HUES48 (cell line): ENCODE results near the gene ABCF2.

Experiments used
- H3K27ac ChIP-seq: one replicate; pipeline ENCODE4 v1.7.0; 2013; ENCODE audit warnings: low read depth, low read length, inconsistent platforms
- H3K27me3 ChIP-seq: 2 replicates; pipeline ENCODE4 v1.6.1; 2013; ENCODE audit warnings: mild to moderate bottlenecking, low read length; ENCODE audit not compliant: control insufficient read depth, insufficient read depth
- H3K36me3 ChIP-seq: 2 replicates; pipeline ENCODE4 v1.6.1; 2013; ENCODE audit warnings: low read length; ENCODE audit not compliant: control insufficient read depth, insufficient read depth
- H3K4me1 ChIP-seq: 2 replicates; pipeline ENCODE4 v1.6.1; 2013; ENCODE audit warnings: mild to moderate bottlenecking, low read length; ENCODE audit not compliant: control insufficient read depth, insufficient read depth
- H3K4me3 ChIP-seq: 2 replicates; pipeline ENCODE4 v1.5.1; 2013; ENCODE audit warnings: mild to moderate bottlenecking, low read depth, low read length
- H3K9ac ChIP-seq: 2 replicates; pipeline ENCODE4 v1.6.1; 2013; ENCODE audit warnings: mild to moderate bottlenecking, low read depth, low read length, moderate library complexity
- H3K9me3 ChIP-seq: 2 replicates; pipeline ENCODE4 v1.6.1; 2013; ENCODE audit warnings: low read length; ENCODE audit not compliant: control insufficient read depth, insufficient read depth

Gene ABCF2

DNA sequence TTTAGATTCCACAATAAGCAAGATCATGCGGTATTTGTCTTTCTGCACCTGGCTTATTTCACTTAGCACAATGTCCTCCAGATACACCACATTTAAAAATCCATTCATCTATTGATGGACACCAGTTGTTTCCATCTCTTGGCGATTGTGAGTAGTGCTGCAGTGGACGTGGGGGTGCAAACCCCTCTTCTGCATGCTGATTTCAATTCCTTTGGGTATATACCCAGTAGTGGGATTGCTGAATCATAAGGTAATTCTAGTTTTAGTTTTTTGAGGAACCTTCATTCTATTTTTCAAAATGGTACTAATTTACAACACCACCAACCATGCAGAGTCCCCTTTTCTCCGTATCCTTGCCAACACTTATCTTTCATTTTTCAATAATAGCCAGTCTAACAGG is 38.0 kb downstream of the ABCF2 start:
- H3K4me1 ChIP-seq: no peaks in the 10 kb centered on the region
- H3K9me3 ChIP-seq: no peaks in the 10 kb centered on the region
- H3K4me3 ChIP-seq: no peak overlapping the region
- no peaks in the 10 kb centered on the region for H3K36me3 ChIP-seq
- no peak overlapping the region for H3K9ac ChIP-seq
- no peaks in the 10 kb centered on the region; the same call in 1 of the 2 replicates for H3K27me3 ChIP-seq
- H3K27ac ChIP-seq: no peak overlapping the region

DNA sequence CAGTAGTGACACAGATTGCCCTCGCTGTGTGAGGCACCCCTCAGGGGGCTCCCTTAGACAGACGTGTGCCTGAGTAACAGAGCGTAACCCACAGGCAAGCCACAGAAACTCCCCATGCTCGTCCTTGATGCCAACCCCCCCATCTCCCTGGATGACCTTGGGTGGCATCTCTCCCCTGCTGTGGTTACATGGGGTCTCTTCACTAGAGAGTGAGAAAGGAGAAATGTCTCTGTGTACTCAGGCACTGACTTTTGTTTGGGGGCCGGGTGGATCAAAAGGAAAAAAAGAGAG is 38.8 kb downstream of the ABCF2 start:
- H3K27ac ChIP-seq: no peak overlapping the region
- H3K27me3 ChIP-seq: no peaks in the 10 kb centered on the region; the same call in 1 of the 2 replicates
- no peak overlapping the region for H3K4me3 ChIP-seq
- no peaks in the 10 kb centered on the region for H3K36me3 ChIP-seq
- H3K9ac ChIP-seq: no peak overlapping the region
- no peaks in the 10 kb centered on the region for H3K4me1 ChIP-seq
- no peaks in the 10 kb centered on the region for H3K9me3 ChIP-seq

DNA sequence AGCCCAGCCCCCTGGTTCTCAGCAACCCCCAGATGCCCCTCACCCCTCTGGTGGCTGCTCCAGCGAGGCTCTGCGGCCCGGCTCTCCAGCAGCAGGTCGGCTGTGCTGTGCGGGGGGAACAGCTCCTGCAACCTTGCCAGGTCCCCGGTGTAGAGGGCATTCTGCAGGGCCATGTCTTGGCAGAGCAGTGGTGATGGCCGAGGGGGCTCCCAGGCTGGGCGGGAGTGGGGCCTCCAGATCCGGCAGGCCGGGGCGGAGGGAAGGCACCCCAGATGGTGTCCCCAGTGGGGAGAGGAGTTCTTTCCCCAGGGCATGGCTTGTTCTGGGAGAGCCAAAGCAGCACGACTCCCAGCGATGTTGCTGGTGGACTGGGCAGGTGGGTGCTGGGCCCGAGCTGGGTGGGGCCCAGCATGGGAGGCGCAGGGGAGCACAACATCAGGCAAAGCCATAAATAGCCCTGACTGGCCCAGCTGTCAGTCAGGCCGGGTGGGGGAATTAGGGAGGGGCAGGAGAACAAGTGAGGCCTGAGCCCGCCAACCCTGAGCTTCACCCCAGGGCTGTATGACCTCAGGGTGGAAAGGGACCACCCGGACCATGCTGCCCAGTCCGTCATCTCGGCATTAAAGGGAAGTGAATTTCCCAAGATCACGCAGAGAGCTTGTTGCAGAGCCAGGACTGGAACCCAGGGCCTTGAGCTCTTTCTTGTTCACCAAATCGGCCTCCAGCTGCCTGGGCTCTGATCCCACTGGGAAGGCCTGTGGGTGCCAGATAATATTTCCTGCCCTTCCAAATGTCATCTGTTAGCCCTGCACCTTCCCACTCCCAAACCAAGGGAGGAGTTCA is 39.4 kb downstream of the ABCF2 start:
- Histone ChIP-seq H3K27ac (no peak overlapping the region), H3K4me3 (no peak overlapping the region), H3K27me3 (no peaks in the 10 kb centered on the region; the same call in 1 of the 2 replicates), H3K9ac (no peak overlapping the region), H3K36me3 (no peaks in the 10 kb centered on the region), H3K9me3 (no peaks in the 10 kb centered on the region), H3K4me1 (no peaks in the 10 kb centered on the region)

DNA sequence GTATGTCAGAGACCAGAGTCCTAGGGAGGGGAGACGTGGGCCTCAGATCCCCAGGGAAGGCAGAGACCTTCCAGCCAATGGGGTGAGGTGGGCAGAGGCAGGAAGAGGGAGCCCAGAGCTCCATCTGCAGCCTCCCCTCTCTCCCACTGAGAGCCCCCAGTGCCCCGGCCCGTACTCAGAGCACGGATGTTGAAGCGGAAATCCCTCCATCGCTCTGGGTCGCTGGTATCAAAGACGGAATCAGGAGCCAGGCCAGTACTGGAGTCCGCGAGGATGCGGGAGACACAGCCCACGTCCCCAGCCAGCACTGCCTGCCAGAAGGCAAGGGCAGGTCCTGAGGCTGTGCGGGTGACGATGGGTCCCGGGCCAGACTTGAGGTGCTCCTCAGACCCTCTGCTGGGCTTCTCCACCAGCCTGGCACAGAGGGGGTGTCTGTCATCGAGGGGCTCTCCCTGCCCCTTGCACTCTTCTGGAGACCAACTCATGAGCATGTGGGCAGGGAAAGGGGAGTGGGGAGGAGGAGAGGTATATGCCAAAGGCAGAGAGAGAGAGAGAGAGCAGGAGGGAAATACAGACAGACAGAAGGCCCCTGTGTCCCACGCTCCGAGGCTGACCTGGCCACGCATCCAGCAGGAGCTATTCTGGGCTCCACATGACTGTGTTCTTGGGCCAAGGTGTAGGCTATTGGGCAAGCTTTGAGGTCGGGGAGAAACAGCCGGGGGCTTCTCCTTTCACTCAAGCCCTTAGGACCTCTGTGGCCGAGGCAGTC is 40.2 kb downstream of the ABCF2 start, which contains the start of gene ASB10:
ASB10 (minus strand) TSS at position 611 of the 769 bp plus-strand sequence; CDS start at position 491, 120 bp downstream.
- H3K4me1 ChIP-seq: no peaks in the 10 kb centered on the region
- H3K27me3 ChIP-seq: no peaks in the 10 kb centered on the region; the same call in 1 of the 2 replicates
- H3K36me3 ChIP-seq: no peaks in the 10 kb centered on the region
- H3K9ac ChIP-seq: no peak within 1 kb of the TSS
- H3K4me3 ChIP-seq: no peak within 1 kb of the TSS
- H3K27ac ChIP-seq: no peak within 1 kb of the TSS
- no peaks in the 10 kb centered on the region for H3K9me3 ChIP-seq

DNA sequence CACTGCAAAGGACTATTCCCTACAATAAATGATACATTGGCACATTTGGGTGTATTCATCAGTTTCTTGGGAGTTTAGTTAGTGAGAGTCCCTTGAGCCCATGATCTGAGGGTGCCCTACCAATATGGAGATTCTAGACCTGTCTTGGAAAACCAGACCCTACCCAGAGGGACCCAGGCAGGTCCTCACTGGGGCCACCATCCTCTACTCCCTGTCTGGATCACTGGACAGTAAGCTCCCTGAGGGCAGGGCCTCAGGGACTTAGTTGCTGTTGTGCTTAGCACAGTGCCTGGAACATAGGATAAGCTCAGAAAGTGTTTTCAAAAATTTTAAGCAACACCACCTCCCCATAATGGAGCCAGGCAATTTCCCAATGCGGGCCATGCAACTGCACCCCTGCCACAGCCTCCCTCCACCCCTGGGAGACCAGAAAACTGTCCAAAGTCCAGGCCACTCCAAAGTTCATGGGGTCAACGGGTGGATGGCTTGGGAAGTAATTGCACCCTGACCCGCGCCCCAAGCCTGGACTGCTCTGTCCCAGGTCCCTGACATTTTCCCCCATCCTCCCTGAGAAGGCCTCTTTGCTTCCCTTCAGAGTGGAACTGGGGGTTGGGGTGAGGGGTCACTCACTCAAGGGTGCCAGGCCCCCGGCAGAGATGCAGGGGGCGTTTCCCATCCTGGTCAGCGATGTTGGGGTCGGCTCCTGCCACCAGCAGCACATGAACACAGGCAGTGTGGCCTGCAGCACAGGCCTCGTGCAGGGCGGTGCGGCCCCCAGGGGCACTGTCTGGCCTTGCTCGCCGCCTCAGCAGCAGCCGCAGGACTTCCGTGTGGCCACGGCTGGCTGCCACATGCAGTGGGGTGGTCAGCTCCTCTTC is 41.0 kb downstream of the ABCF2 start:
- Histone ChIP-seq H3K36me3 (no peaks in the 10 kb centered on the region), H3K9me3 (no peaks in the 10 kb centered on the region), H3K9ac (no peak overlapping the region), H3K4me1 (no peaks in the 10 kb centered on the region), H3K4me3 (no peak overlapping the region), H3K27ac (no peak overlapping the region), H3K27me3 (no peaks in the 10 kb centered on the region; the same call in 1 of the 2 replicates)

DNA sequence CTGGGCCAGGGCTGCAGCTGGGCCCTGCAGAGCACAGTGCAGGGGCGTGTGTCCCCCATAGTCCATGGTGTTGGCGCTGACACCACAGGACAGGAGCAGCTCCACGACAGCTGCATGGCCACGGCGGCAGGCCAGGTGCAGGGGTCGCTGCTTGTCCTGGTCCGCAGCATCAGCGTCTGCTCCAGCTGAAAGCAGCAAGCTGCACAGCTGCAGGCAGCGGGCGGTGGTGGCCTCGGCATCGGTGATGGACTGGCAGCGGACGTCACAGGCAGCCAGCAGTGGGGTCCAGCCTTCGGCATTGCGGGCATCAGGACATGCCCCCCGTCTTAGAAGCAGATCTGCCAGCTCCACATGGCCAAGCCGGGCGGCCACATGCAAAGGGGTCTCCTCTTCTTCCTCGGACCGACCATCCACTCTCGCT is 46.0 kb downstream of the ABCF2 start:
- Histone ChIP-seq H3K27me3 (no peaks in the 10 kb centered on the region; the same call in 1 of the 2 replicates), H3K4me3 (no peak overlapping the region), H3K9me3 (no peaks in the 10 kb centered on the region), H3K4me1 (no peaks in the 10 kb centered on the region), H3K27ac (no peak overlapping the region), H3K36me3 (no peaks in the 10 kb centered on the region), H3K9ac (no peak overlapping the region)

DNA sequence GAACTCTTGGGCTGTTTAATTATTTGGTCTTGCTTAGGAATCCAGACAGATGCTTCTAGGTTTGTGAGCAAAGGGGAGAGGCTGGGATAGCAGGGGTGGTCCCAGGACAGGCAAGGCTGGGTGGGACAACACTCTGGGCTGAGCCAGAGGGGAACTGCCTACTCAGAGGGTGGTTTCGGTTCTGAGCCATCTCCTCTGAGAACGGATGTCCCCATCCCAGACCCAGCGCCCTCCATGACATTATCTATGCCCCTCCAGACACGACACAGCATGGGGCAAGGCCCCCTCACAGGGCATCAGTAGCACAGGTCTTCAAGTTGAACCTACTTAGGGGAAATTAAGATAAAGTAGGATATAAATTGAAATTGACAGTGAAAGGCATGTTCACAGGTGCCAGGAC is 47.1 kb downstream of the ABCF2 start:
- Histone ChIP-seq H3K4me1 (no peaks in the 10 kb centered on the region), H3K27me3 (no peaks in the 10 kb centered on the region; the same call in 1 of the 2 replicates), H3K36me3 (no peaks in the 10 kb centered on the region), H3K27ac (no peak overlapping the region), H3K9me3 (no peaks in the 10 kb centered on the region), H3K9ac (no peak overlapping the region), H3K4me3 (no peak overlapping the region)

DNA sequence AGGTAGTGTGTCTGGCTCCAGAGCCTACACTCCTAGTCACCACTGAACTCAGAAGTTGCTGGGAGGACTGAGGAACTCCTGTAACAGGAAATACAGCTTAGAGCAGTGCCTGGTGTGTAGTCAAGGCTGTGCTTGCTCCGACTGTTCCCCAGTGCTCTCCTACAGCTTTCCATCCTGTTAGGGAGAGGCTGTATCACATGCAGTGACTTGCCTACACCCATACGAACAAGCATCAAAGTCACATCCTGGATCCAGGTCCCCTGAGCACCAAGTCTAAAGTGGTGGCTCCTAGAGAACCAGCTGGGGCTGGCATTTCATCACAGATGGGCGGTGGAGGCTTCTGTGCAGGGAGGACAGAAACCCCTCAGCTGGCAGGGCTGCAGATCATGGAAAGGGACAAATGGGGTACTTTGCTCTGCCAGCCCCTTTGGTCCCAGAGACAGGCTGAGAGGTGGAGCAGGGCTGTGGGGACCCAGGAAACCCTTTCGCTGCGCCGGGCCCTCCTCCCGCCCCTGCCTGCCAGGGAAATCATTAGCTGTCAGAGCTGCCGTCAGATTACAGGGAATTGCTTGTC is 47.6 kb downstream of the ABCF2 start:
- Histone ChIP-seq H3K27me3 (no peaks in the 10 kb centered on the region; the same call in 1 of the 2 replicates), H3K27ac (no peak overlapping the region), H3K36me3 (no peaks in the 10 kb centered on the region), H3K4me1 (no peaks in the 10 kb centered on the region), H3K9ac (no peak overlapping the region), H3K9me3 (no peaks in the 10 kb centered on the region), H3K4me3 (no peak overlapping the region)

DNA sequence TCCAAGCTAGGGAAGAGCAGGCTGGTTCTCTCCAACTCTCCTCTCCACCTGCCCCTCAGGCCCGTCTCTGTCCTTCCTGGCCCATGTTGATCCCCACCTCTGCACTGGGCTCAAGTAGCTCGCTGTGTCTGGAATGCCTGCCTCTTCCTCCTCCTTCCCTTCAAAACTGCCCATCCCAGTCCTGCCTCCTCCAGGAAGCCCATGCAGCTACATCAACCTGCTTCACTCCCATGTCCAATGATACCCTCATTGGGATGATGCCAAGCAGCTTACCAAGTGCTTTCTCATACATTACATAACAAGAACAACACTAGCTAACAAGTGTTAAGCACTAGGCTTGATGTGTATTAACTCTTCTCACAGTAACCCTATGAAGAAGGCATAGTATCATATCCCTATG is 48.2 kb downstream of the ABCF2 start:
- Histone ChIP-seq H3K36me3 (no peaks in the 10 kb centered on the region), H3K27me3 (peaks cover 2% of the 10 kb centered on the region; the same call in 1 of the 2 replicates), H3K9me3 (no peaks in the 10 kb centered on the region), H3K4me3 (no peak overlapping the region), H3K9ac (no peak overlapping the region), H3K4me1 (no peaks in the 10 kb centered on the region), H3K27ac (no peak overlapping the region)

DNA sequence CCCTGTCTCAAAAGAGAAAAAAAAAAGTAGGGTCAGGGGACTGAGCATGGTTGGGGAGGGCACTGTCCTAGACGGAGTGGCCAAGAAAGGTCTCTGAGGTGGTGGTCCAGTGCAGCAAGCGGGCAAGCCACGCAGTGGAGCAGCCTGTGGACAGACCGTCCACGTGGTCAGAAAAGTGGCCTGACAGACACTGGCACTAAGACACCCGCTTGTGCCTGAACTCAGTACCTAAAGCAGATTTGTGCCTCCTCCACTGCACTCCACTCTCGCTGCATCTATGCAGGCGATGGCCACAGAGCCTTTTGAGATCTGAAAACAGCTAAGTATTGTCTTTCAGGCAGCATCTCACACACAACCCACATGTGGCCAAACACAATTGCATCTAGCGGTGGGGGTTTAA is 48.8 kb downstream of the ABCF2 start:
- Histone ChIP-seq H3K9ac (no peak overlapping the region), H3K27me3 (peaks cover 8% of the 10 kb centered on the region), H3K9me3 (peaks cover 1% of the 10 kb centered on the region), H3K27ac (no peak overlapping the region), H3K36me3 (no peaks in the 10 kb centered on the region), H3K4me3 (no peak overlapping the region), H3K4me1 (no peaks in the 10 kb centered on the region)
